HG03571 (cell line): Measurements from ENCODE around the gene PRRT4.

Experiments
- ATAC-seq: cut with Tn5 transposase; IDR thresholded peaks from one replicate; pipeline ENCODE4 v1.9.1; 2021; ENCODE audit not compliant: unreplicated experiment

The PRRT4 gene

DNA sequence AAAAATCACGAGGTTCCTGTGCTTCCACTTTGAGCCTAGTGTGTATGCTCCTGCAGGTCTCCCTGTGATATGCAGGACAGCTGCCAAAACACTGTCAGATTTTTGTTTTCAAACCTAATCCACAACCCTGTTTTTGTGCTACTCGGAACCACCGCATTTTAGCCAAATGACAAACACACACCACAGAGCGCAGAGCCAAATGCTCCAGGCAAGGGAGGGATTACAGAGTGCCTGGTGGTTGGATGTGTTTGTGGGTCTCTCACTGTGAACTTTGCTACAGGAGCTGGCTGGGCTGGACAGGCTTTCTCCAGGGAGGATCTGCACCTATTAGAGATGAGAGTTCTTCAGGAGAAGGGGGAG is 12.0 kb downstream of the PRRT4 start:
- ATAC-seq = no peak

- no peak for ATAC-seq
These were observed 13.8 kb downstream of the PRRT4 start for GRCh38 chr7:128347647-128348097.

GRCh38 chr7:128344431-128344774 is 17.1 kb downstream of the PRRT4 start:
- ATAC-seq = no peak

DNA sequence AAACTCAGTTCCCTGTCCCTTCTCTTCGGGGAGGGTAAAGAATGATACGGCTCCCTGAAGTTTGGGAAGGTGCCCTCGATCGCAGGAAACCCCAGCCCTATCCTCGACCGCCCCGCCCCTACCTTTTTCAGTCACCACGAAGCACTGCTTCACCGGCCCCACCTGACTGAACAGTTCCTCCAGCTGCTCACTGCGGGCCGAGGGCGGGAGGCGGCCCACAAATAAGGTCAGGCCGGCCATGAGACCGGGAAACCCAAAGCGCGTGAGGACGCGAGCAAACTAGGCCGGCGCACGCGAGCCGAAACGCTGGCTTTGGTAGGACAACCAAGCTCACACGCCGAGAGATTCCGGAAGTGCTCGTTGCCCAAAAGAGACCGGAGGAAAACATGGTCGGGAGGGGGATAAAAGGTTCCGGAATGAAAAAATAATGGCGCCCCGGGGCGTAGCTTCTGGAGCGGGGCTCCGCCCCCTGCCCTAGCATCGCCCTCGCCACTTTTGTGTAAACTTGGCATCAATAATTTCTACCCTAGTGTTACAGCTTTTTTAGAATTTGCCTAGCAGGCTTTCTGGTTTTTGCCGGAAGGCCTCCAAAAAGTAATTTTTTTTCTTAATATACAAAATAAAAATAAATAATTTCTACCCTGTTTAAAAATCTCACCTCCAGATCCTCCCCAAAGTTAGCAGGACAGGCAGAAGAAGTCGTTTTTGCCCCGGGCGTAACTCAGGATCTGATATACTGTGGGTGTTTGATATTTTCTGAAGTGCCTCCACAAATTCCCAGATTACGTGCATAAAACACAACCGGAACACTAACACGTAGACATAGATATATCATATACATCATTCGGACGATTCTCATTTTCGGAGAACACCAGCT is 17.7 kb downstream of the PRRT4 start, which contains the start of gene RBM28:
TSS of gene RBM28 (minus strand) at position 355 of the 877 bp plus-strand sequence. CDS start at position 240, 115 bp downstream.
- peak; percentile 95 for ATAC-seq

GRCh38 chr7:128341733-128342132 is 19.8 kb downstream of the PRRT4 start:
- no peak for ATAC-seq

GRCh38 chr7:128335730-128336129 is 25.8 kb downstream of the PRRT4 start:
- ATAC-seq = no peak

DNA sequence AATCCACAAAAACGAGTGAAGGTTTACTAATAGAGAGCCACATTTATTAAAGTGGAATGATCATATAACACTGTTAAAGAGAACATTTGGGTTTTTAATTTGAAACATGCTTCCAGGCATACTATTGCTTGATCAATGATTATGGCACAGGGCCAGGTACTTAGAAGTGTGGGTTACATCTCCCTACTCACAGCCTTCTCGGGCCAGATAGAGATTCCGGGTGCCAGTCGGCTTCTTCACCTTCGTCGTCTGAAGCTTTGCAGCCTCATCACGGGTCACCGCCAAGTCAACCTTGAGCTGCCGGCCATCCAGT is 37.2 kb downstream of the PRRT4 start:
- no peak for ATAC-seq

DNA sequence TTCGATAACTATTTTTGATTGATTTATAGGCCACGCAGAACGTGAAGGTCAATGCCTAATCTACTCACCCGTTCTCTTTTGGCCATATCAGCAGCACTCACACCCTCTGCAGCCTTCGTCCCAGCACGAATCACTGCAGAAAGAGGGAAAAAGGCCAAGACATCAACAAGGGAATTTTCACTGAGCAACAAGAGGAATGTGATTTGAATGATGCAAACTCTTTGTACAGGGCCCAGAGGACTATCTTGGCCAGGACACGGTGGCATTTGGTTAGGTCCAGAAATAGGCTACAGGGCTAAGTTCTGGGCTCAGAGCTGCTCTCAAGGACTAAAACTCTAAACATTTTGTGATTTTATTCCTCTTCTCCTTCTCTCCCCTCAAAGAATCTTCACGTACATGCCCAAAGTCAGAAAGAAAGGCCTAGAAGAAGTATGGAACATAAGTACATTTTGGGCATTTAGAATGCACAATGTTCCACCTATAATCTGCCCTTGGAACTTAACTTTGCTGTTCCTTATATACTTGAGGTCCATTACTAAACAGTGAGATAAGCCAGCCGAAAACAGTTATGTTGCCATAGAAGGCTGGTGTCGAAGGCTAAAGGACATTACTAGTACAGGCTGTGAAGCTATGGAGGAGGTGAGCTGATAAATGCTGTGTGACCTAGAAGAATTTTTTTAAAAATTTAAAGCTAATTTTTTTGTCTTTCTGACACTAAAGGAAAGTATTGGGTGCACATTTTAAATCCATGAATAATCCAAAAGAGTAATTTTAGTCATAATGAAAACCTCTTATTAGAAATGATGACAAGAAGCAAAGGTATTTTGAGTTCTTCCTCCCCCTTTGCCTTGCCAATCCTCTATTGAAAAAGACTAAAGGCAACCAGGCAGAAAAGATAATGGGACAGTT is 37.8 kb downstream of the PRRT4 start:
- no peak for ATAC-seq

DNA sequence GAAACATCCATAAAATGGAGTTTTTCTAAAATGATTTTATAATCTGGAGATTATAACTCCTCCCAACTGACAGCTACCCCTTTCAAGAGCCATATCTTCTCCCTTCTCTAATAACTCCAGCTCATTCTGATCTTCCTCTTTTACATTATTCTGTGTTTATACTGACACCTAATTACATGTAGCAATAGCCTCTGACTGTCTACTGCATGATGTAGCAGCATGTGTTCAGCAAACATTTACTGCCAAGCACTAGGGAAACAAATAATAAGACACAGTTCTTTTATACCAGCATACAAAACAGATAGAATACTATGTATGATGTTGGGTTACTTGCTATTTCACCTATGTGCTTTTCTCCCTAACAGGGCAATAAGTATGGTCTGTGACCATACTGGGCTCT is 38.5 kb downstream of the PRRT4 start:
- no peak for ATAC-seq

DNA sequence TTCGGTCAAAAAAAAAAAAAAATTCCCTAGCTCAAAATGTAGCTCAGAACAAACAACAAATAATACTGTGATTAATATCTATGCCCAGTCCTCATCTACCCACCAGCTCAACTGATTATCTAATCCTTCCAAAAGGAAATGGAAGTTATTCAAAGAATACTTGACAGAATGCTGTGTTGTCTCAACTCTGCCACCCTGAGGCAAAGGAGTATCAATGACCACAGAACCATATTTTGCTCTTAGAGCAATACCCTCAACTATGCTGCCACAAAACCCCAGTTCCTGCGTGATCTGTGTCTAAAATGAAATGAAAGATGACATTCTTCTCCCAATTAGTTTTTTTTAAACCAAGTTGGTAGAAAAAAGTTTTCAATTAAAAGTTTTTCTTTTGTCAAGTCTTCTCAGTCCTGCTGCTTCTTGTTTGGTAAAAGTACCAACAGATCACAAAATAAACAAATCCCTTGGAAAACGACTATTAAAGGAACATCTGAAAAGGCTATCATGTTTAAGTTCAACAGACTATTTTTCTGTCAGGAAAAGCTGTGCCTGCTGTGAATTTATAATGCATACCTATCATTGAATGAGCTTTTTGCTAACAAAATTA is 39.3 kb downstream of the PRRT4 start:
- no peak for ATAC-seq

DNA sequence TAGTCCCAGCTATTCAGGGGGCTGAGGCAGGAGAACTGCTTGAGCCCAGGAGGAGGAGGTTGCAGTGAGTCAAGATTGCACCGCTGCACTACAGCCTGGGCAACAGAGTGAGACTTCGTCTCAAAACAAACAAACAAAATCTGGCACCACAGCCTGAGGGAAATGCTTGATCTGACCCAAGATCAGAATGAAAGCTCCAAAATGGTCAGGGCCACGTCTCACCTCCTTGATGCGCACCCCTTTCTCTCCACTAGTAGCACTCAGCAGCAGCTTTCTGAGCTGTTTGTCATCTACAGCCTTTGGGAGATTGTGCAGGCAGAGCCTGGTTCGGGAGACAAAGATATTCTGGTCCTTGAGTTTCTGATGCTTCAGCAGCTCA is 40.5 kb downstream of the PRRT4 start:
- ATAC-seq = no peak

- ATAC-seq = no peak
These were observed 42.8 kb downstream of the PRRT4 start for GRCh38 chr7:128318691-128319090.

GRCh38 chr7:128311013-128311412 is 50.5 kb downstream of the PRRT4 start:
- no peak for ATAC-seq

DNA sequence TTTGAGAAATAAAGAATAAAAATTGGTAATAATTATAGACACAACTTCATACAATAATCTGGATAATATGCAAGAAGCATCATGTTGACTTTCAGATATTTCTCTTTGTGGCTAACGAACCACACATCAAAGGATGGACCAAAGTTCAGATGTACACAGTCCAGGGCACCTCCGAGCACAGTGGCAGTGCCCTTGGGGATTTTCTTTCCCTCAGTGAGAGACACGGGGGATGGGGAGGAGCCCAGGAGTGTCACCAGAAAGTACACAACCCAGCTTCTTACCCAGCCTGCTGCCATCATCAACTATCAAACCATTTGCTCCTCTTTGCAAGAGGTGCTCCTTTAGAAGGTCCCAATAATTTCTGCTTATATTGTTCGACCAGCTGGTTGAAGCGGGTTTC is 51.0 kb downstream of the PRRT4 start:
- no peak for ATAC-seq

- ATAC-seq = no peak
These were observed 51.5 kb downstream of the PRRT4 start for GRCh38 chr7:128309976-128310375.

DNA sequence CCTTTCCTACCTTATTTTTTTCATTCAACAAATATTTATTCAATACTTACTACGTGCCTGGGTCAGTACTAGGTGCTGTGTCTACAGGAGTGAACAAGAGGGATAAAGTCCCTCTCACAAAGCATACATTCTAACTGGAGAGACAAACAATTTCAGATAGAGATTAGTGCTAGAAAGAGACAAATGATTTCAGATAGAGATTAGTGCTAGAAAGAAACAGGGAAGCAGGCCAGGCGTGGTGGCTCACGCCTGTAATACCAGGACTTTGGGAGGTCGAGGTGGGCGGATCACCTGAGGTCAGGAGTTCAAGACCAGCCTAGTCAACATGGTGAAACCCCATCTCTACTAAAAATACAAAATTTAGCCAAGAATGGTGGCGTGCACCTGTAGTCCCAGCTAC is 52.4 kb downstream of the PRRT4 start:
- no peak for ATAC-seq

DNA sequence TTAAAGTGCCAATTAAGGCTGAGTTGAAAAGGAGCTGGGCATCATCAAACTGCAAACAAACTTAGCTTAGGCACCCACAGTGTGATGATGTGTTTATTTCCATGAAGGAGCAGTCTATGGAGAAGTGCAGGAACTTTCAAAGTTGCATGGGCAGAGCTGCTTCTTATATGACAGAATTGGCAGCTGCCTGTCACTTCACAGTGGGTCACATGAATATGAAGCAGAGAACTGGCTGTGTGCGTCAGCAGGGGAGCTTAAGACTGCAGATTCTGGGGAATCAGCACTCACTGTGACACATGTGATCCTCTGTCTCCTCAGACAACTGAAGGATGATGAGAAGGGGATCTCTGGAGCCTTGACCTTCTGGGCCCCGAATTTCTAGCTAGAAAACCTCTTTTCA is 54.4 kb downstream of the PRRT4 start:
- no peak for ATAC-seq

- ATAC-seq = no peak
These were observed 57.3 kb downstream of the PRRT4 start for GRCh38 chr7:128304212-128304611.

DNA sequence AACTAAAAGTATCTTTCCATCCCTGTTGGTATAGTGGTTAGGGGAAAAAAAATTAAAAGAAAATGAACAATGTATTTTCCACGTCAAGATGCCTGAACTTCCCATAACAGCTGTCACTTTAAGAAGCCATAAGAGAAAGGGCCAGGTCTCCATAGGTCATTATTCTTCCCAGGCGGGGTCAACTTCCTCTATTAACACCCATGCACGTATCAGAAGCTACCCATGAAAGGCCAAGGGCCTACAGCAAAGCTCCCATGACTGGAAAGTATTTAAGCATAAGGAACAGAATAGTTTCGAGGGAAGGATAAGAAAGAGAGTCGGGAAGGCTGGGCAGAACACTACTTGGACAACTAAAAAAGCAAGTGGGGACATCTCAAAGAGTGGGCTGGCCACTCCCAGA is 57.8 kb downstream of the PRRT4 start:
- ATAC-seq = no peak

DNA sequence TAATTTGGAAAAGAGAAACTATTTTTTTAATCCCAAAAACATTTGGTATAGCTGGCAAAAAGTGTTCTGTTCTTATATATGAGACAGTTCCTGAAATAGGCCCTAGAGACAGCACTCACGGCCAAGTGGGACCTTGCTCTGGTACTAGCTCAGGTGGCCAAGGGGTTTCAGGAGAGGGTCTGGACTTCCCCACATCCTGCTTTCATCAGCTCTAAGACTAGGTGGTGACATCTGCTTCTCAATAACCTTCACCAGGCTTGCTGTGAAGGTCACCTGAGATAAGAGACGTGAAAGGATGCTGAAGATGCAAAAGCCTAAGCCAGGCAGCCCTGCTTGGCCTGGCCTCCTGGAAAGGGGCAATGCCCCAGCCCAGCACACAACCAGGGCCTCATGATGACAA is 58.4 kb downstream of the PRRT4 start:
- no peak for ATAC-seq

GRCh38 chr7:128302139-128302538 is 59.4 kb downstream of the PRRT4 start:
- no peak for ATAC-seq
